Activated CD8-positive, alpha-beta memory T cell treated with anti-CD3 and anti-CD28 coated beads, Interleukin-2, amount 50 U/mL, for 48 hours (primary cell): ENCODE data around the gene SCCPDH.
"Not testable (repeated sequence)": the region's sequence is repeated elsewhere in the genome, so short reads cannot be mapped to it uniquely, and the experiment has no call there.

Experiments
- DNase-seq: peaks from one replicate; pipeline ENCODE4 v3.0.0-alpha.2; 2020

SCCPDH gene

GRCh38 chr1:246801241-246802020, 77.2 kb downstream of the SCCPDH start:
- DNase-seq: no peak

GRCh38 chr1:246803373-246803772, 79.2 kb downstream of the SCCPDH start:
- DNase-seq: no peak

- no peak for DNase-seq
These were observed 79.7 kb downstream of the SCCPDH start for GRCh38 chr1:246803883-246804282.

- no peak for DNase-seq
These were observed 81.0 kb downstream of the SCCPDH start for GRCh38 chr1:246805135-246805716.

- DNase-seq: no peak
These were observed 85.3 kb downstream of the SCCPDH start for GRCh38 chr1:246809473-246809872.

GRCh38 chr1:246811985-246812384, 87.8 kb downstream of the SCCPDH start:
- no peak for DNase-seq

GRCh38 chr1:246813325-246813724, 89.1 kb downstream of the SCCPDH start:
- DNase-seq: not testable (repeated sequence)

- DNase-seq: no peak
These were observed 90.7 kb downstream of the SCCPDH start for GRCh38 chr1:246814890-246815289.

- no peak for DNase-seq
These were observed 91.6 kb downstream of the SCCPDH start for GRCh38 chr1:246815693-246816270.
